OCI-LY7 (cell line): ENCODE measurements around the gene XRCC6. TPM values are rescaled to one million over a fixed set of nuclear protein-coding genes. Genes with fewer than 3 reads are reported as not detected.

Source experiments
- BruUV-seq: library from RNA; stranded (reverse); fragments of 400-500 nt; replicated peaks from 2 replicates; lab custom pipeline; 2021; lab: Mats Ljungman, UMichigan
- CTCF ChIA-PET: fragments of 300-600 bp; sonication (Branson Sonifier 250); formaldehyde crosslinking; loops from one replicate; lab custom pipeline; 2022; ENCODE audit warnings: antibody characterized with exemption; ENCODE audit not compliant: unreplicated experiment; lab: Charles Lee
- POLR2A ChIA-PET: fragments of 300-600 bp; sonication (Branson Sonifier 250); formaldehyde crosslinking; loops from one replicate; lab custom pipeline; 2022; ENCODE audit warnings: antibody characterized with exemption; lab: Charles Lee
- DNase-seq: peaks from one replicate; pipeline ENCODE4 v3.0.0-alpha.2; 2015; ENCODE audit warnings: low spot score
- H2AFZ ChIP-seq: fragments of 200-600 bp; sonication (generic), shearing (Covaris generic); 2 replicates; pipeline ENCODE4 v1.6.1; 2014; ENCODE audit warnings: mild to moderate bottlenecking, antibody characterized with exemption, low read length, moderate library complexity
- H3K27ac ChIP-seq: fragments of 200-600 bp; sonication (generic); 2 replicates; pipeline ENCODE4 v1.5.1; 2014; ENCODE audit warnings: mixed run types, low read depth, mild to moderate bottlenecking, moderate library complexity, low read length, inconsistent platforms; ENCODE audit not compliant: poor library complexity, severe bottlenecking
- H3K36me3 ChIP-seq: fragments of 200-600 bp; sonication (generic); 2 replicates; pipeline ENCODE4 v1.6.1; 2014; ENCODE audit warnings: mild to moderate bottlenecking, antibody characterized with exemption, low read length, moderate library complexity, mixed read lengths; ENCODE audit not compliant: insufficient read depth
- H3K4me1 ChIP-seq: fragments of 200-600 bp; sonication (generic); 2 replicates; pipeline ENCODE4 v1.5.1; 2014; ENCODE audit warnings: mild to moderate bottlenecking, low read length; ENCODE audit not compliant: insufficient read depth, poor library complexity, severe bottlenecking
- H3K4me2 ChIP-seq: fragments of 200-600 bp; sonication (generic); 2 replicates; pipeline ENCODE4 v1.6.1; 2014; ENCODE audit warnings: mild to moderate bottlenecking, low read length
- H3K4me3 ChIP-seq: fragments of 200-600 bp; sonication (generic); 2 replicates; pipeline ENCODE4 v1.5.1; 2014; ENCODE audit warnings: mild to moderate bottlenecking, low read depth, low read length; ENCODE audit not compliant: poor library complexity, severe bottlenecking
- H3K79me2 ChIP-seq: fragments of 200-600 bp; sonication (generic); 2 replicates; pipeline ENCODE4 v1.6.1; 2016; ENCODE audit warnings: low read depth, mild to moderate bottlenecking, low read length, moderate library complexity, mixed read lengths; ENCODE audit not compliant: insufficient read depth
- H3K9me2 ChIP-seq: fragments of 200-600 bp; sonication (generic); 2 replicates; pipeline ENCODE4 v1.6.1; 2016; ENCODE audit warnings: mild to moderate bottlenecking, low read length, mixed read lengths; ENCODE audit not compliant: insufficient read depth
- H3K9me3 ChIP-seq: fragments of 200-600 bp; sonication (generic); 2 replicates; pipeline ENCODE4 v1.6.1; 2014; ENCODE audit warnings: mild to moderate bottlenecking, mixed run types, low read length, mixed read lengths
- H4K20me1 ChIP-seq: fragments of 200-600 bp; sonication (generic); 2 replicates; pipeline ENCODE4 v1.6.1; 2014; ENCODE audit warnings: mild to moderate bottlenecking, antibody characterized with exemption, low read length, moderate library complexity, mixed read lengths; ENCODE audit not compliant: insufficient read depth
- EZH2phosphoT487 ChIP-seq: fragments of 200-600 bp; sonication (generic); IDR thresholded peaks from 2 replicates; pipeline ENCODE4 v1.6.1; 2018; ENCODE audit warnings: low read depth, borderline replicate concordance, mild to moderate bottlenecking, mixed run types, antibody characterized with exemption, low read length, moderate library complexity, mixed read lengths
- intact Hi-C: fragments of 100-400 bp; cut with micrococcal nuclease; formaldehyde crosslinking; loops from one replicate; pipeline ENCODE4 v1.10.0; 2022; ENCODE audit not compliant: unreplicated experiment
- total RNA-seq, 2 experiments: library from RNA; depleted of rRNA in 1 of 2; stranded (reverse); fragments of >200 nt in 1 of 2; shearing (Covaris generic) in 1 of 2; gene quantifications; 2 replicates each; pipeline ENCODE4 v1.2.3, GENCODE V29; 2014 to 2022
- TF ChIP-seq, protein P1 (sequence below): fragments of 200-600 bp; sonication (generic); conservative IDR thresholded peaks from 2 replicates; pipeline ENCODE4 v1.5.1; 2014; ENCODE audit warnings: mild to moderate bottlenecking, antibody characterized with exemption, low read length, moderate library complexity, mixed read lengths

XRCC6 gene
- total RNA-seq, 2 experiments from 2014 or later: 378 to 426 TPM

DNA sequence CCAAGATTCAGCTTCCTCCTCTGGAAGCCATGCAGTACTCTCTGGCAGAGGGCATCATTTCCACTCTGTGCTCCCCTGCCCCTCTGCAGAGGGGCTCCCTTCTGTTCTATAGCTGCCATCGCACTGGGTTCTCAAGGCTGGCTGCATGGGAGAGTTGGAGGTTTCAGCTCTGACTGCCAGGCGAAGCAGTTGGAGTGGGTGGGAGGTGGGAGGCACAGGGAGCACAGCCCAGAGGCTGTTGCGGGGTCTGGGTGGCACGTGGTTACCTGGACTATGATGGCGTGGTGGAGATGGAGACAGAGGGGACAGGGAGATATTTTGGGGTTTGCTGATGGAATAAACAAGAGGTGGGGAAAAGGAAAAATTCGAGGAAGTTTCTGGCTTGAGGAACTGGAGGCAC is 36.2 kb upstream of the XRCC6 start:
- ChIA-PET CTCF (no interaction called here), POLR2A (no interaction called here)
- H3K27ac ChIP-seq: no peak overlapping the region
- no peaks in the 10 kb centered on the region for H3K9me3 ChIP-seq
- BruUV-seq: no TSS peak
- no peaks in the 10 kb centered on the region for H3K36me3 ChIP-seq
- H3K9me2 ChIP-seq: no peaks in the 10 kb centered on the region
- TF ChIP-seq, protein P1, sequence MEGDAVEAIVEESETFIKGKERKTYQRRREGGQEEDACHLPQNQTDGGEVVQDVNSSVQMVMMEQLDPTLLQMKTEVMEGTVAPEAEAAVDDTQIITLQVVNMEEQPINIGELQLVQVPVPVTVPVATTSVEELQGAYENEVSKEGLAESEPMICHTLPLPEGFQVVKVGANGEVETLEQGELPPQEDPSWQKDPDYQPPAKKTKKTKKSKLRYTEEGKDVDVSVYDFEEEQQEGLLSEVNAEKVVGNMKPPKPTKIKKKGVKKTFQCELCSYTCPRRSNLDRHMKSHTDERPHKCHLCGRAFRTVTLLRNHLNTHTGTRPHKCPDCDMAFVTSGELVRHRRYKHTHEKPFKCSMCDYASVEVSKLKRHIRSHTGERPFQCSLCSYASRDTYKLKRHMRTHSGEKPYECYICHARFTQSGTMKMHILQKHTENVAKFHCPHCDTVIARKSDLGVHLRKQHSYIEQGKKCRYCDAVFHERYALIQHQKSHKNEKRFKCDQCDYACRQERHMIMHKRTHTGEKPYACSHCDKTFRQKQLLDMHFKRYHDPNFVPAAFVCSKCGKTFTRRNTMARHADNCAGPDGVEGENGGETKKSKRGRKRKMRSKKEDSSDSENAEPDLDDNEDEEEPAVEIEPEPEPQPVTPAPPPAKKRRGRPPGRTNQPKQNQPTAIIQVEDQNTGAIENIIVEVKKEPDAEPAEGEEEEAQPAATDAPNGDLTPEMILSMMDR: no peak
- TF ChIP-seq EZH2phosphoT487: no peak
- no peaks in the 10 kb centered on the region for H4K20me1 ChIP-seq
- H2AFZ ChIP-seq: no peak overlapping the region
- no peak overlapping the region for H3K4me3 ChIP-seq
- DNase-seq: no peak
- peaks cover 7% of the 10 kb centered on the region; the same call in 1 of the 2 replicates for H3K79me2 ChIP-seq
- H3K4me2 ChIP-seq: no peak overlapping the region
- H3K4me1 ChIP-seq: peaks cover 12% of the 10 kb centered on the region
- intact Hi-C loops: no loop called here

DNA sequence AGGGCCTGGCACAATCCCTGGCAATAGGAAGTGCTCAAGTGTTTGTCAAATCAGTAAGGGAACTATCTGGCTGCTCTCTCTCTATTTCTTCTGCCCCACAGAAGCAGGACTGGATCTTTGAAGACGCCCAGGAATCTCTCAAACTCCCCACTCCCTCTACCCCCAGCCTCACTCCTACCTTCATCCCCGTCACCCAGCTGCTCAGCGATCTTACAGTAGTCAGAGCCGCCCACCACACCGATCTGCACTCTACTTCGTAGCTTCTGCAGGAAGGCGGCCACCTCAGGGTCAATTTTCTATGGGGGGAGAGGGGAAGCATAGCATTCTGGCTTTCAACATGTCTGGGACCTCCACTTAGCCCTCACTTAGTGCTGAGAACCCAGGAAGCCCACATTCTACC is 35.2 kb upstream of the XRCC6 start:
- Histone ChIP-seq H3K36me3 (no peaks in the 10 kb centered on the region), H3K4me1 (peaks cover 19% of the 10 kb centered on the region), H3K9me2 (no peaks in the 10 kb centered on the region), H3K9me3 (no peaks in the 10 kb centered on the region), H4K20me1 (no peaks in the 10 kb centered on the region), H2AFZ (no peak overlapping the region), H3K79me2 (peaks cover 7% of the 10 kb centered on the region; the same call in 1 of the 2 replicates), H3K4me3 (no peak overlapping the region), H3K4me2 (no peak overlapping the region), H3K27ac (no peak overlapping the region)
- CTCF ChIA-PET: no interaction called here
- TF ChIP-seq, protein P1: no peak
- no peak for TF ChIP-seq EZH2phosphoT487
- BruUV-seq: no TSS peak
- POLR2A ChIA-PET: interaction anchor here (0.7 kb wide), 1 partner anchor 41 kb away, joined by 3 read pairs; no protein-coding TSS in a partner anchor
- no peak for DNase-seq
- intact Hi-C loops: no loop called here

DNA sequence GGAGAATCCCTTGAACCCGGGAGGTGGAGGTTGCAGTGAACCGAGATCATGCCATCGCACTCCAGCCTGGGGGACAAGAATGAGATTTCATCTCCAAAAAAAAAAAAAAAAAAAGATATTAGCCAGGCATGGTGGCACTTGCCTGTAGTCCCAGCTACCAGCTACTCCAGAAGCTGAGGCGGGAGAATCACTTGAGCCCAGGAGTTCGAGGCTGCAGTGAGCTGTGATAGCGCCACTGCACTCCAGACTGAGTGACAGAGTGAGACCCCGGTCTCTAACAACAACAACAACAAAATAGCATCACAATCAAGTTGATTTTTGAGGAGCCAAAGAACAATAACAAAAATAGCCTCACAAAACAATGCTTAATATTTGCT is 33.8 kb upstream of the XRCC6 start:
- TF ChIP-seq EZH2phosphoT487: no peak
- TF ChIP-seq, protein P1: no peak
- Histone ChIP-seq H3K4me2 (no peak overlapping the region), H4K20me1 (no peaks in the 10 kb centered on the region), H3K9me3 (no peaks in the 10 kb centered on the region), H3K27ac (no peak overlapping the region), H3K79me2 (peaks cover 7% of the 10 kb centered on the region; the same call in 1 of the 2 replicates), H3K9me2 (no peaks in the 10 kb centered on the region), H3K4me3 (no peak overlapping the region), H3K4me1 (peaks cover 19% of the 10 kb centered on the region), H2AFZ (no peak overlapping the region), H3K36me3 (no peaks in the 10 kb centered on the region)
- no peak for DNase-seq
- intact Hi-C loops: no loop called here
- POLR2A ChIA-PET: interaction anchor here (0.7 kb wide), 1 partner anchor 23 kb away, joined by 4 read pairs; no protein-coding TSS in a partner anchor
- BruUV-seq: no TSS peak
- CTCF ChIA-PET: no interaction called here
